Brain microvascular endothelial cell (primary cell): Measurements from ENCODE around the gene SNAPC3.

Source experiments
- DNase-seq: peaks from one replicate; pipeline ENCODE4 v3.0.0-alpha.2; 2020
- H3K27ac ChIP-seq: fragments of 250-450 bp; sonication (Bioruptor Pico); 2 replicates; pipeline ENCODE4 v1.5.1; 2020; ENCODE audit warnings: mild to moderate bottlenecking, moderate library complexity
- H3K27me3 ChIP-seq: fragments of 250-450 bp; sonication (Bioruptor Pico); replicated peaks from 2 replicates; pipeline ENCODE4 v1.5.1; 2020; ENCODE audit warnings: mild to moderate bottlenecking
- H3K36me3 ChIP-seq: fragments of 250-450 bp; sonication (Bioruptor Pico); replicated peaks from 2 replicates; pipeline ENCODE4 v1.5.1; 2020; ENCODE audit warnings: mild to moderate bottlenecking
- H3K4me3 ChIP-seq: 2 replicates; pipeline ENCODE4 v1.5.1; 2011; ENCODE audit warnings: low read depth, mild to moderate bottlenecking, control low read depth, low read length, moderate library complexity
- in situ Hi-C: cut with HindIII; loops from 2 replicates; pipeline ENCODE4 v1.10.0; 2017; ENCODE audit warnings: low sequenced_read_pairs, low pct_ligation_motif_present
- TF ChIP-seq, protein P1 (sequence below): IDR thresholded peaks from 2 replicates; pipeline ENCODE4 v1.5.1; 2011; ENCODE audit warnings: low read depth, mild to moderate bottlenecking, moderate library complexity, low read length, control low read depth, inconsistent platforms; ENCODE audit errors: missing control alignments

Gene SNAPC3

GRCh38 chr9:15501803-15502202 lies 79.1 kb downstream of the SNAPC3 start:
- Histone ChIP-seq H3K36me3 (peaks cover 2% of the 10 kb centered on the region), H3K27me3 (no peaks in the 10 kb centered on the region), H3K4me3 (no peak overlapping the region), H3K27ac (no peak overlapping the region)
- no peak for DNase-seq
- in situ Hi-C loops: no loop called here
- TF ChIP-seq, protein P1, sequence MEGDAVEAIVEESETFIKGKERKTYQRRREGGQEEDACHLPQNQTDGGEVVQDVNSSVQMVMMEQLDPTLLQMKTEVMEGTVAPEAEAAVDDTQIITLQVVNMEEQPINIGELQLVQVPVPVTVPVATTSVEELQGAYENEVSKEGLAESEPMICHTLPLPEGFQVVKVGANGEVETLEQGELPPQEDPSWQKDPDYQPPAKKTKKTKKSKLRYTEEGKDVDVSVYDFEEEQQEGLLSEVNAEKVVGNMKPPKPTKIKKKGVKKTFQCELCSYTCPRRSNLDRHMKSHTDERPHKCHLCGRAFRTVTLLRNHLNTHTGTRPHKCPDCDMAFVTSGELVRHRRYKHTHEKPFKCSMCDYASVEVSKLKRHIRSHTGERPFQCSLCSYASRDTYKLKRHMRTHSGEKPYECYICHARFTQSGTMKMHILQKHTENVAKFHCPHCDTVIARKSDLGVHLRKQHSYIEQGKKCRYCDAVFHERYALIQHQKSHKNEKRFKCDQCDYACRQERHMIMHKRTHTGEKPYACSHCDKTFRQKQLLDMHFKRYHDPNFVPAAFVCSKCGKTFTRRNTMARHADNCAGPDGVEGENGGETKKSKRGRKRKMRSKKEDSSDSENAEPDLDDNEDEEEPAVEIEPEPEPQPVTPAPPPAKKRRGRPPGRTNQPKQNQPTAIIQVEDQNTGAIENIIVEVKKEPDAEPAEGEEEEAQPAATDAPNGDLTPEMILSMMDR: no peak

DNA sequence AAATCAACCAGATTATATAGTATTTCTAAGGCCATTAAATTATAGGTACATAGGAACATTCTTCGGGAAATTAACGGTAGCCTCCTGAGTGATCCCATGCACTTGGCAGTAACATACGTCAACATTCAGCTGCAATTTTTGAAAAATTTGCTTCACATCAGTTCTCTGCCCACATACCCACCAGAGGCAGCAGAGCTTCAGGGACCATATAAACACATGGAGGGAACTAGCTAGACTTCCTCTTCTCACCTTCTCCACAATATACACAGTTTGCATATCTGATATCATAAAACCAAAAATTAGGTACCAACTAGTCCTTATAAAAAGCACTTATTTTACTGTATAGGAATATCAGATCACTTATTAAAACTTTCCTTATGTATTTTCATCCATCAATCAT lies 83.2 kb downstream of the SNAPC3 start:
- Histone ChIP-seq H3K27me3 (no peaks in the 10 kb centered on the region), H3K4me3 (no peak overlapping the region), H3K36me3 (peaks cover 2% of the 10 kb centered on the region), H3K27ac (no peak overlapping the region)
- DNase-seq: no peak
- in situ Hi-C loops: no loop called here
- TF ChIP-seq, protein P1: peak; percentile 17

DNA sequence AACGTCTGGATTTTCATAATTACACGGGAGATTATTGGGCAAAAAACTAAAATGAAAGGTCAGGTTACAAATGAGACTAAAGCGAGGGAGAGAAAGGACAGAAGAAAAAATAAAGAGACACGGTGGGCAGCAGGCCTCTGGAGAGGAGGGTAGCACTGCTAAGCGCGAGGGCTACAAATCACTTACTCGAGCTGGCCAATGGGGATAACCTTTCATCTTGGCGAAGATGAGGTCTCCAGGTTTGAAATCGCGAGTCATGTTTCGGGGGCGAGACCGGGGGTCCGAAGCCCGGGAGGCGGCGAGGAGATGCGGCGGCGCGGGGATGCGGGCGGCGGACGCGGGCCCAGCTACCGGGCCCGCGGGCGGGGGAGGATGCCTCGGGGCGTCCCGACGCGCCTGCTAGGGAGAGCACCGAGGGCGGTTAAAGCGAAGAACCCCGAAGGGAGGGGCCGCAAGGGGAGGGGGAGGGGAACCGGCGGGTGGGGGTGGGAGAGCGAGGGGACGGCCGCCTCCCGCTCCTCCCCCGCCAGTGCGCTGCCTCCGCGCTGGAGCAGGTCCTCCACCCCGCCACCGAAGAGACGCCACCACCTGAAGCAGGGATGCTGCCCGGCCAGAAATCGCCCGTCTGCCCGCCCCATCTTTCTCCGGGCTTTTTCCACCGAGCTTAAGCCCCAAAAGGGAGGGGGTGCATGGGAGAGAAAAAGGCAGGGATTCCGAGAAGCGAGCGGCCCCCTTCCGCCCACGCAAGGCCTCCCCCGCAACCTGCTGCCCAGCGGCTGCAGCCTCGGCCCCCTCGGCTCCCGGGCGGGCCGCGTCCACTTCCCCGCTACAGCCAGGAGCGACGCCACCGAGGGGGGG lies 87.5 kb downstream of the SNAPC3 start:
- peak; percentile 6 for DNase-seq
- Histone ChIP-seq H3K27ac (peak overlapping the region; percentile 99), H3K4me3 (peak overlapping the region; percentile 88), H3K36me3 (peaks cover 2% of the 10 kb centered on the region), H3K27me3 (no peaks in the 10 kb centered on the region)
- TF ChIP-seq, protein P1: no peak
- in situ Hi-C loops: no loop called here

- Histone ChIP-seq H3K4me3 (peak within 1 kb of the TSS; percentile 88), H3K36me3 (no peaks in the 10 kb centered on the region), H3K27me3 (no peaks in the 10 kb centered on the region), H3K27ac (peak within 1 kb of the TSS; percentile 99)
- TF ChIP-seq, protein P1: peak; percentile 8
- peak; percentile 74 for DNase-seq
- in situ Hi-C loops: no loop called here
Measured at GRCh38 chr9:15510789-15511575, 88.3 kb downstream of the SNAPC3 start, which contains the start of gene PSIP1. PSIP1 (minus strand) TSS chr9:15510970; CDS start chr9:15510188, 782 bp downstream.
